ENCODE data around the gene NECAP2.
"Not testable (repeated sequence)": the region's sequence is repeated elsewhere in the genome, so short reads cannot be mapped to it uniquely, and the experiment has no call there.

Gene NECAP2

GRCh38 chr1:16433030-16433429, 7.5 kb upstream of the NECAP2 start:
- DNase-seq: no peak

- DNase-seq: no peak
Observed at GRCh38 chr1:16434007-16434406, 6.5 kb upstream of the NECAP2 start.

GRCh38 chr1:16434501-16434900, 6.0 kb upstream of the NECAP2 start:
- DNase-seq: peak; percentile 32

- no peak for DNase-seq
Observed at GRCh38 chr1:16436946-16437474, 3.5 kb upstream of the NECAP2 start, which contains the start of gene SPATA21. Gene SPATA21, minus strand, starts transcription at chr1:16437424. Its CDS starts 6,053 bp downstream, at chr1:16431371.

GRCh38 chr1:16438516-16438915, 2.0 kb upstream of the NECAP2 start:
- no peak for DNase-seq

- no peak for DNase-seq
Observed at GRCh38 chr1:16438924-16439323, 1.6 kb upstream of the NECAP2 start.

- peak; percentile 8 for DNase-seq
Observed at GRCh38 chr1:16440131-16440469, 424 bp upstream of the NECAP2 start.

GRCh38 chr1:16441282-16441665, 750 bp downstream of the NECAP2 start:
- no peak for DNase-seq

GRCh38 chr1:16442265-16442664, 1.7 kb downstream of the NECAP2 start:
- DNase-seq: no peak

- no peak for DNase-seq
Observed at GRCh38 chr1:16442941-16443340, 2.4 kb downstream of the NECAP2 start.

- no peak for DNase-seq
Observed at GRCh38 chr1:16443975-16444770, 3.6 kb downstream of the NECAP2 start.

- DNase-seq: no peak
Observed at GRCh38 chr1:16445052-16445451, 4.5 kb downstream of the NECAP2 start.

- DNase-seq: no peak
Observed at GRCh38 chr1:16446116-16446515, 5.6 kb downstream of the NECAP2 start.

- DNase-seq: no peak
Observed at GRCh38 chr1:16447641-16448040, 7.1 kb downstream of the NECAP2 start.

GRCh38 chr1:16449065-16449464, 8.5 kb downstream of the NECAP2 start:
- DNase-seq: no peak

- no peak for DNase-seq
Observed at GRCh38 chr1:16449666-16450065, 9.1 kb downstream of the NECAP2 start.

- DNase-seq: no peak
Observed at GRCh38 chr1:16450863-16451481, 10.4 kb downstream of the NECAP2 start.

- no peak for DNase-seq
Observed at GRCh38 chr1:16451841-16452528, 11.5 kb downstream of the NECAP2 start.

GRCh38 chr1:16454909-16455308, 14.4 kb downstream of the NECAP2 start:
- DNase-seq: not testable (repeated sequence)

- not testable (repeated sequence) for DNase-seq
Observed at GRCh38 chr1:16456151-16456550, 15.6 kb downstream of the NECAP2 start.

GRCh38 chr1:16458831-16459230, 18.3 kb downstream of the NECAP2 start:
- no peak for DNase-seq

GRCh38 chr1:16459352-16459925, 18.9 kb downstream of the NECAP2 start:
- no peak for DNase-seq

- no peak for DNase-seq
Observed at GRCh38 chr1:16461681-16462080, 21.2 kb downstream of the NECAP2 start.

Data from stimulated activated CD4-positive, alpha-beta T cell treated with anti-CD3 and anti-CD28 coated beads, Interleukin-1b, Interleukin-23, amount 100 ng/mL, for 48 hours (primary cell).